Trophoblast cell (in vitro differentiated cells and primary cell): ENCODE results near the gene CCDC124.
A peak's percentile ranks its signal among the peaks of the same experiment; 100 is the strongest.

ENCODE experiments used
- DNase-seq, 2 donors: peaks; one replicate each; pipeline ENCODE4 v3.0.0-alpha.2; 2016
- H2AFZ ChIP-seq: 2 replicates; pipeline ENCODE4 v1.6.1; 2013; ENCODE audit warnings: low read length, moderate library complexity, mild to moderate bottlenecking; ENCODE audit not compliant: insufficient read depth, poor library complexity
- H2AK5ac ChIP-seq: 2 replicates; pipeline ENCODE4 v1.6.1; 2013; ENCODE audit warnings: mild to moderate bottlenecking, low read length
- H2BK120ac ChIP-seq: 2 replicates; pipeline ENCODE4 v1.6.1; 2013; ENCODE audit warnings: low read length, mild to moderate bottlenecking, moderate library complexity; ENCODE audit not compliant: insufficient read depth, poor library complexity
- H2BK12ac ChIP-seq: 2 replicates; pipeline ENCODE4 v1.6.1; 2013; ENCODE audit warnings: mild to moderate bottlenecking, low read length, moderate library complexity
- H2BK5ac ChIP-seq: 2 replicates; pipeline ENCODE4 v1.6.1; 2013; ENCODE audit warnings: low read length, low read depth, moderate library complexity, mild to moderate bottlenecking; ENCODE audit not compliant: poor library complexity
- H3K14ac ChIP-seq: 2 replicates; pipeline ENCODE4 v1.6.1; 2013; ENCODE audit warnings: mild to moderate bottlenecking, low read length
- H3K18ac ChIP-seq: 2 replicates; pipeline ENCODE4 v1.6.1; 2013; ENCODE audit warnings: mild to moderate bottlenecking, low read length
- H3K23ac ChIP-seq: 2 replicates; pipeline ENCODE4 v1.6.1; 2013; ENCODE audit warnings: low read length
- H3K27ac ChIP-seq: 2 replicates; pipeline ENCODE4 v1.5.1; 2013; ENCODE audit warnings: low read depth, mild to moderate bottlenecking, inconsistent platforms, low read length, moderate library complexity
- H3K27me3 ChIP-seq: 2 replicates; pipeline ENCODE4 v1.6.1; 2013; ENCODE audit warnings: inconsistent platforms, mild to moderate bottlenecking, low read length, moderate library complexity; ENCODE audit not compliant: insufficient read depth
- H3K36me3 ChIP-seq, 2 experiments: 1 replicate in 1 of 2; 2 replicates in 1 of 2; pipeline ENCODE4 v1.6.1; 2013; ENCODE audit warnings: low read length in 2 of 2, mild to moderate bottlenecking in 2 of 2, moderate library complexity in 1 of 2; ENCODE audit not compliant: insufficient read depth in 2 of 2, control insufficient read depth in 1 of 2
- H3K4ac ChIP-seq: 2 replicates; pipeline ENCODE4 v1.6.1; 2013; ENCODE audit warnings: low read depth, mild to moderate bottlenecking, low read length, moderate library complexity
- H3K4me1 ChIP-seq, 2 experiments: 1 replicate in 1 of 2; 2 replicates in 1 of 2; pipeline ENCODE4 v1.6.1; 2013; ENCODE audit warnings: low read length in 2 of 2, mild to moderate bottlenecking in 2 of 2, moderate library complexity in 1 of 2; ENCODE audit not compliant: insufficient read depth in 2 of 2, control insufficient read depth in 1 of 2
- H3K4me2 ChIP-seq: 2 replicates; pipeline ENCODE4 v1.6.1; 2013; ENCODE audit warnings: inconsistent platforms, mild to moderate bottlenecking, low read length, moderate library complexity
- H3K4me3 ChIP-seq: 2 replicates; pipeline ENCODE4 v1.5.1; 2013; ENCODE audit warnings: mild to moderate bottlenecking, low read depth, low read length, inconsistent platforms
- H3K79me1 ChIP-seq: one replicate; pipeline ENCODE4 v1.6.1; 2013; ENCODE audit warnings: low read length
- H3K79me2 ChIP-seq: 2 replicates; pipeline ENCODE4 v1.6.1; 2013; ENCODE audit warnings: low read length, mild to moderate bottlenecking; ENCODE audit not compliant: control insufficient read depth, insufficient read depth, poor library complexity
- H3K9ac ChIP-seq: 2 replicates; pipeline ENCODE4 v1.6.1; 2013; ENCODE audit warnings: mild to moderate bottlenecking, low read length
- H3K9me3 ChIP-seq: 2 replicates; pipeline ENCODE4 v1.6.1; 2013; ENCODE audit warnings: low read depth, mild to moderate bottlenecking, control low read depth, inconsistent platforms, low read length; ENCODE audit not compliant: insufficient read depth
- H4K12ac ChIP-seq: 2 replicates; pipeline ENCODE4 v1.6.1; 2013; ENCODE audit warnings: low read depth, mild to moderate bottlenecking, low read length, moderate library complexity
- H4K8ac ChIP-seq: 2 replicates; pipeline ENCODE4 v1.6.1; 2013; ENCODE audit warnings: low read depth, mild to moderate bottlenecking, low read length, moderate library complexity
- H4K91ac ChIP-seq: one replicate; pipeline ENCODE4 v1.6.1; 2013; ENCODE audit warnings: low read depth, mild to moderate bottlenecking, low read length, moderate library complexity
- WGBS: extraction: QIAGEN DNeasy Blood & Tissue Kit; methylation state at CpG from one replicate; pipeline ENCODE4 v1.1.7; 2013; ENCODE audit warnings: missing lambda C conversion rate; ENCODE audit not compliant: insufficient read length, insufficient coverage; ENCODE audit errors: extremely low coverage; 5-methylcytosine and 5-hydroxymethylcytosine counted together

CCDC124 gene

DNA sequence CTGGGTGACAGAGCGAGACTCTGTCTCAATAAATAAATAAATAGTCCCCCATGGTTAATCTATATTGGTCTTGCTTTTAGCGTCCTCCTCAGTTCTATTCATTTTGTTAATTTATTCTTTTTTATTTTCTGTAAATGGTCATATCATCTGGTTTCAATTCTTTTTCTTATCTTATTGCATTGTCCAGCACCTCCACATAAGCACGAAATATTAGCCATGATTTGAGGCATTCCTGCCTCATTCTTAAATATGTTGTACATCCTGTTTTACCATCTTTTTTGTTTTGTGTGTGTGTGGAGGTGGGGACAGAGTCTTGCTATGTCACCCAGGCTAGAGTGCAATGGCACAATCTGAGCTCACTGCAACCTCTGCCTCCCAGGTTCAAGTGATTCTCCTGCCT, 24.6 kb upstream of the CCDC124 start:
- Histone ChIP-seq H2AFZ (no peak overlapping the region), H3K4ac (no peak overlapping the region), H4K91ac (no peak overlapping the region), H3K9ac (no peak overlapping the region), H3K9me3 (peaks cover 8% of the 10 kb centered on the region), H3K14ac (no peak overlapping the region), H3K4me3 (no peak overlapping the region), H3K27me3 (no peaks in the 10 kb centered on the region), H3K23ac (no peak overlapping the region), H2BK5ac (no peak overlapping the region), H3K36me3 (no peaks in the 10 kb centered on the region), H3K4me1 (no peaks in the 10 kb centered on the region), H4K8ac (no peak overlapping the region), H2AK5ac (no peak overlapping the region), H2BK120ac (no peak overlapping the region), H2BK12ac (no peak overlapping the region), H3K27ac (no peak overlapping the region), H3K18ac (no peak overlapping the region), H3K4me2 (no peak overlapping the region), H3K79me1 (no peaks in the 10 kb centered on the region), H4K12ac (no peak overlapping the region), H3K79me2 (no peaks in the 10 kb centered on the region)
- peak; percentile 47 to 93 for DNase-seq
- no CpG with 5 or more reads among the region's 3 CpGs for WGBS

DNA sequence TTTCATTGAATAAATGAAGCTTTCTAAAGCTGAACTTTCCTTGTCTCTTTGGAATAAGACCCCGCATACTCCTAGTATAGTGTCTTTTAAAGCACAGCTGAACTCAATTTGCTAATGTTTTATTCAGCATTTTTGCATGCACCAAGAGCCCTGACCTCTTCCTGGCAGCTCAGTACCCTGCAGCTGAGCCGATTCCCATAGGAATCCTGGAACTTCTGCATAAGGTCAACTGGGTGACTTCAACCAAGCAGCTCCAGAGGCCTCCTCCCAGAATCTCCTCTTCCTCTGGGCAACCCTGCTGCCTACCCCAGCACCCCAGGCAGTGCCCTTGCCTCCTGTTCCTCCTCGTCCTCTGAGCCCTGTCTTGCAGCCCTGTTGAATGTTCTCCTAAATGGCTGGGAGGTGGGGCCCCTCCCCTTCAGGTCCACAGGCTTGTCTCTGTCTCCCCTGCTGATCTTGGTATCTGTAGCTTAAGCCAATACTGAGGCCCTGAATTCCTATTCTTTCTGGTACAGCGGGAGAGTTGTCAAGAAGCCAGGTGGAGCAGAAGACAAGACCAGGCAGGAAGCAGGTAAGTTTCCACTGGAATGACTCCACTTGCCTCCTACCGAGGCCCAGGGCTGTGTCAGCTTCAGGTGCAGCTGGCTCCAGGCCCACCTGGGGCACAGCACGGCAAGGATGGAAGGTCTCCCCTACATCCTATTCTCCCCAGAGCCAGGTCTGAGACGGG, 23.6 kb upstream of the CCDC124 start:
- Histone ChIP-seq H3K4me3 (no peak overlapping the region), H2AK5ac (no peak overlapping the region), H3K27ac (no peak overlapping the region), H2BK12ac (no peak overlapping the region), H4K91ac (no peak overlapping the region), H3K79me2 (no peaks in the 10 kb centered on the region), H3K9me3 (peaks cover 10% of the 10 kb centered on the region), H4K12ac (no peak overlapping the region), H3K14ac (no peak overlapping the region), H3K4me2 (no peak overlapping the region), H3K36me3 (no peaks in the 10 kb centered on the region), H3K18ac (no peak overlapping the region), H3K9ac (no peak overlapping the region), H2AFZ (no peak overlapping the region), H3K79me1 (no peaks in the 10 kb centered on the region), H2BK5ac (no peak overlapping the region), H3K4me1 (no peaks in the 10 kb centered on the region), H3K27me3 (no peaks in the 10 kb centered on the region), H3K23ac (no peak overlapping the region), H4K8ac (no peak overlapping the region), H3K4ac (no peak overlapping the region), H2BK120ac (no peak overlapping the region)
- no peak for DNase-seq
- no CpG with 5 or more reads among the region's 7 CpGs for WGBS

DNA sequence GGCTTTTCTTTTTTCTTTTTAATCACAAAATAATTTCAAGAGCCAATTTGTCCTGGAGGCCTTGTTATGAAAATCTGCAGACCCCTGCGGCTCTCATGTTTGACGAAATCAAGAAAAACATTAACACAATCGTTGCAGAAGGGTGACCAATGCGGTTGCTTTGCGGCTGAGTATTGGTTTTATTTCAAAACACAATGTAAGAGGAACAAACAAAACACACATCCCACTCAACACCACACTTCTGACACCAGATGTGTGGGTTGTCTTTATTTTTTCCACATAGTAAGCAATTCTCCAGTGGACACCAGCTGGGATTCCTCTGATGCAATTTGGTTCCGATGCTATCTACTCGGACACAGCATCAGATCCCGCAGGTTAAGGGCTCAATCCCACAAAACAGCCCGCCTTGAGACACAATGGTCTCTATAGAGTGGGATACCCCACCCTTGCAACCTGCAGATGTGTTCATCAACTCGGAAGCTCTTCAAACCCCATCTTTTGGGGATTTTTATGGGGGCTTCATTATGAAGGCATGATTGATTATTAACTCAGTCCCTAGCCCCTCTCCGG, 21.9 kb upstream of the CCDC124 start:
- Histone ChIP-seq H4K12ac (no peak overlapping the region), H3K18ac (no peak overlapping the region), H3K79me1 (no peaks in the 10 kb centered on the region), H3K4me2 (no peak overlapping the region), H2BK120ac (no peak overlapping the region), H4K91ac (no peak overlapping the region), H3K23ac (no peak overlapping the region), H3K79me2 (no peaks in the 10 kb centered on the region), H3K9me3 (peaks cover 10% of the 10 kb centered on the region), H3K9ac (no peak overlapping the region), H3K4me3 (no peak overlapping the region), H3K4me1 (no peaks in the 10 kb centered on the region), H3K14ac (no peak overlapping the region), H4K8ac (no peak overlapping the region), H2BK12ac (no peak overlapping the region), H3K27ac (no peak overlapping the region), H2AK5ac (no peak overlapping the region), H3K36me3 (no peaks in the 10 kb centered on the region), H3K27me3 (no peaks in the 10 kb centered on the region), H3K4ac (no peak overlapping the region), H2BK5ac (no peak overlapping the region), H2AFZ (no peak overlapping the region)
- peak in 1 of 2 donors; percentile 61 for DNase-seq
- no CpG with 5 or more reads among the region's 11 CpGs for whole genome bisulfite sequencing

DNA sequence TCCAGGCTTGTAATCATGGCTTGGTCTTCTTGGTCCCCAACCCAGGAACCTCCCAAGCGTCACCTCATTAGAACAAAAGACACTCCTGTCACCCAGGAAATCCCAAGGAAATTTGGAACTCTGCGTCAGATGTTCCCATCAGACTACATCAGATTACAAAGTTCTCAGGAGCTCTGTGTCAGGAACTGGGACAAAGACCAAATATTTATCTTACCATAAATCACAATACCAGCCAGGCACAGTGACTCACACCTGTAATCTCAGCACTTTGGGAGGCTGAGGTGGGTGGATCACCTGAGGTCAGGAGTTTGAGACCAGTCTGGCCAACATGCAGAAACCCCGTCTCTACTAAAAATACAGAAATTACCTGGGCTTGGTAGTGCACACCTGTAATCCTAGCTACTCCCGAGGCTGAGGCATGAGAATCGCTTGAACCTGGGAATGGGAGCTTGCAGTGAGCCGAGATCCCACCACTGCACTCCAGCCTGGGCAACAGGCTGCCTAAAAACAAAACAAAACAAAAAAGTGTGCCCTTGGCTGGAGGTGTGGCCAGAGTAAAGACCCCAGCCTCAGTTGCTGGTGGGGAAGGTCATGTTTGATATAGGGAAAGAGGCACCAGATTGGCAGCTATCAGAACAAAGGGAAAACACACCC, 16.7 kb upstream of the CCDC124 start:
- Histone ChIP-seq H2AK5ac (no peak overlapping the region), H2AFZ (no peak overlapping the region), H3K4ac (no peak overlapping the region), H3K27me3 (no peaks in the 10 kb centered on the region), H2BK5ac (no peak overlapping the region), H3K27ac (no peak overlapping the region), H3K79me2 (no peaks in the 10 kb centered on the region), H3K4me2 (no peak overlapping the region), H3K36me3 (no peaks in the 10 kb centered on the region), H2BK120ac (no peak overlapping the region), H3K23ac (no peak overlapping the region), H3K4me1 (no peaks in the 10 kb centered on the region), H4K8ac (no peak overlapping the region), H3K14ac (no peak overlapping the region), H3K9me3 (peaks cover 5% of the 10 kb centered on the region), H3K18ac (no peak overlapping the region), H2BK12ac (no peak overlapping the region), H3K9ac (no peak overlapping the region), H4K91ac (no peak overlapping the region), H4K12ac (no peak overlapping the region), H3K79me1 (no peaks in the 10 kb centered on the region), H3K4me3 (no peak overlapping the region)
- WGBS, result no CpG with 5 or more reads among the region's 6 CpGs
- DNase-seq, result peak; percentile 90 to 96
